ENCODE data around the gene RXRA.

RXRA gene

GRCh38 chr9:134404376-134405358 is 78.4 kb downstream of the RXRA start:
- no peak for DNase-seq

- no peak for DNase-seq
These were observed 79.3 kb downstream of the RXRA start for GRCh38 chr9:134405527-134405926.

GRCh38 chr9:134406366-134407120 is 80.3 kb downstream of the RXRA start:
- no peak for DNase-seq

GRCh38 chr9:134407121-134407779 is 81.0 kb downstream of the RXRA start:
- DNase-seq: peak; percentile 90

- DNase-seq: no peak
These were observed 82.1 kb downstream of the RXRA start for GRCh38 chr9:134408389-134408788.

GRCh38 chr9:134408939-134409737 is 82.9 kb downstream of the RXRA start:
- no peak for DNase-seq

GRCh38 chr9:134410071-134410834 is 84.0 kb downstream of the RXRA start:
- no peak for DNase-seq

GRCh38 chr9:134410835-134411217 is 84.6 kb downstream of the RXRA start:
- DNase-seq: no peak

GRCh38 chr9:134411440-134412297 is 85.4 kb downstream of the RXRA start:
- DNase-seq: no peak

GRCh38 chr9:134412298-134412711 is 86.0 kb downstream of the RXRA start:
- no peak for DNase-seq

- no peak for DNase-seq
These were observed 87.0 kb downstream of the RXRA start for GRCh38 chr9:134413112-134413715.

- DNase-seq: peak; percentile 70
These were observed 87.8 kb downstream of the RXRA start for GRCh38 chr9:134413890-134414623.

GRCh38 chr9:134414900-134415425 is 88.7 kb downstream of the RXRA start:
- no peak for DNase-seq

- no peak for DNase-seq
These were observed 90.2 kb downstream of the RXRA start for GRCh38 chr9:134416385-134417015.

GRCh38 chr9:134418354-134418753 is 92.1 kb downstream of the RXRA start:
- no peak for DNase-seq

- peak; percentile 62 for DNase-seq
These were observed 92.9 kb downstream of the RXRA start for GRCh38 chr9:134419000-134419683.

- DNase-seq: no peak
These were observed 93.4 kb downstream of the RXRA start for GRCh38 chr9:134419684-134420076.

- DNase-seq: no peak
These were observed 94.1 kb downstream of the RXRA start for GRCh38 chr9:134420281-134420845.
